ENCODE results near the gene TMEM238L. TPM values are rescaled to one million over a fixed set of nuclear protein-coding genes. Genes with fewer than 3 reads are reported as not detected.

The TMEM238L gene
- total and polyA plus RNA-seq, 10 donors: not detected

- Histone ChIP-seq H3K27ac (no peak overlapping the region), H3K27me3 (replicated peaks in 1 of 7) (no peaks in the 10 kb centered on the region), H3K4me3 (no peak overlapping the region), H3K9me3 (no peaks in the 10 kb centered on the region), H3K36me3 (no peaks in the 10 kb centered on the region), H3K4me1 (peaks cover 0 to 19% (median 12%) of the 10 kb centered on the region in 6 donors)
- 80 to 85% (median 84%) methylated on average over 14 of the region's 14 CpGs for WGBS, 5 donors
- intact Hi-C loops (cut with DNase I; ENCODE audit: low total_unique reads): no loop called here
- no peak for TF ChIP-seq POLR2AphosphoS5 (IDR thresholded peaks at IDR 0.05)
- TF ChIP-seq, protein P1, sequence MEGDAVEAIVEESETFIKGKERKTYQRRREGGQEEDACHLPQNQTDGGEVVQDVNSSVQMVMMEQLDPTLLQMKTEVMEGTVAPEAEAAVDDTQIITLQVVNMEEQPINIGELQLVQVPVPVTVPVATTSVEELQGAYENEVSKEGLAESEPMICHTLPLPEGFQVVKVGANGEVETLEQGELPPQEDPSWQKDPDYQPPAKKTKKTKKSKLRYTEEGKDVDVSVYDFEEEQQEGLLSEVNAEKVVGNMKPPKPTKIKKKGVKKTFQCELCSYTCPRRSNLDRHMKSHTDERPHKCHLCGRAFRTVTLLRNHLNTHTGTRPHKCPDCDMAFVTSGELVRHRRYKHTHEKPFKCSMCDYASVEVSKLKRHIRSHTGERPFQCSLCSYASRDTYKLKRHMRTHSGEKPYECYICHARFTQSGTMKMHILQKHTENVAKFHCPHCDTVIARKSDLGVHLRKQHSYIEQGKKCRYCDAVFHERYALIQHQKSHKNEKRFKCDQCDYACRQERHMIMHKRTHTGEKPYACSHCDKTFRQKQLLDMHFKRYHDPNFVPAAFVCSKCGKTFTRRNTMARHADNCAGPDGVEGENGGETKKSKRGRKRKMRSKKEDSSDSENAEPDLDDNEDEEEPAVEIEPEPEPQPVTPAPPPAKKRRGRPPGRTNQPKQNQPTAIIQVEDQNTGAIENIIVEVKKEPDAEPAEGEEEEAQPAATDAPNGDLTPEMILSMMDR (IDR thresholded peaks at IDR 0.05 in 8 of 11, conservative IDR thresholded peaks at IDR 0.05 in 3 of 11): no peak
- DNase-seq: no peak
Measured at GRCh38 chr17:10802496-10803284, 1.2 kb downstream of the TMEM238L start.

GRCh38 chr17:10799407-10799806 lies 4.5 kb downstream of the TMEM238L start:
- DNase-seq: no peak
- H3K4me3 ChIP-seq: no peak overlapping the region

GRCh38 chr17:10798910-10799309 lies 5.0 kb downstream of the TMEM238L start:
- no peak for DNase-seq
- H3K4me3 ChIP-seq: no peak overlapping the region
- intact Hi-C loops (cut with DNase I; ENCODE audit: low total_unique reads): no loop called here
- peaks cover 0 to 20% (median 12%) of the 10 kb centered on the region in 6 donors for H3K4me1 ChIP-seq
- TF ChIP-seq POLR2AphosphoS5 (IDR thresholded peaks at IDR 0.05) (no peak), POLR2A (IDR thresholded peaks at IDR 0.05) (no peak)
- TF ChIP-seq, protein P1 (IDR thresholded peaks at IDR 0.05 in 8 of 11, conservative IDR thresholded peaks at IDR 0.05 in 3 of 11): no peak
- H3K27ac ChIP-seq: no peak overlapping the region
- H3K27me3 ChIP-seq (replicated peaks in 1 of 7): no peaks in the 10 kb centered on the region
- WGBS, 5 donors: 59 to 63% (median 62%) methylated on average over 7 of the region's 7 CpGs
- H3K9me3 ChIP-seq: no peaks in the 10 kb centered on the region
- H3K36me3 ChIP-seq: no peaks in the 10 kb centered on the region

More at GRCh38 chr17:10799407-10799806, 4.5 kb downstream of the TMEM238L start:
- TF ChIP-seq POLR2A (IDR thresholded peaks at IDR 0.05) (no peak), POLR2AphosphoS5 (IDR thresholded peaks at IDR 0.05) (no peak)
- TF ChIP-seq, protein P1 (IDR thresholded peaks at IDR 0.05 in 8 of 11, conservative IDR thresholded peaks at IDR 0.05 in 3 of 11): no peak
- H3K27ac ChIP-seq: no peak overlapping the region
- WGBS, 5 donors: 46 to 75% (median 71%) methylated on average over 7 of the region's 7 CpGs
- intact Hi-C loops (cut with DNase I; ENCODE audit: low total_unique reads): no loop called here
- H3K27me3 ChIP-seq (replicated peaks in 1 of 7): no peaks in the 10 kb centered on the region
- H3K36me3 ChIP-seq: no peaks in the 10 kb centered on the region
- H3K9me3 ChIP-seq: no peaks in the 10 kb centered on the region
- peaks cover 0 to 20% (median 12%) of the 10 kb centered on the region in 6 donors for H3K4me1 ChIP-seq

- H3K27ac ChIP-seq: no peak overlapping the region
- H3K36me3 ChIP-seq: no peaks in the 10 kb centered on the region
- DNase-seq: no peak
- no peaks in the 10 kb centered on the region for H3K9me3 ChIP-seq
- 37 to 45% (median 42%) methylated on average over 3 of the region's 3 CpGs for WGBS, 5 donors
- no peak for TF ChIP-seq POLR2A (IDR thresholded peaks at IDR 0.05)
- H3K4me3 ChIP-seq: no peak overlapping the region
- intact Hi-C loops (cut with DNase I; ENCODE audit: low total_unique reads): no loop called here
- no peaks in the 10 kb centered on the region for H3K27me3 ChIP-seq (replicated peaks in 1 of 7)
- peaks cover 0 to 20% (median 12%) of the 10 kb centered on the region in 6 donors for H3K4me1 ChIP-seq
Measured at GRCh38 chr17:10798332-10798749, 5.6 kb downstream of the TMEM238L start.
